Smooth muscle cell (in vitro differentiated cells): ENCODE results near the gene KIF13A. TPM values are rescaled to one million over a fixed set of nuclear protein-coding genes. Genes with fewer than 3 reads are reported as not detected.

Source experiments
- DNase-seq: peaks from one replicate; lab custom pipeline; 2025; ENCODE audit not compliant: unreplicated experiment; lab: John Stamatoyannopoulos, UW
- H2AFZ ChIP-seq: fragments of 200-600 bp; sonication (generic); 2 replicates; pipeline ENCODE4 v1.6.0; 2016; ENCODE audit warnings: antibody characterized with exemption, low read depth, mild to moderate bottlenecking
- H3F3A ChIP-seq: fragments of 200-600 bp; sonication (generic); 2 replicates; pipeline ENCODE4 v1.6.0; 2017; ENCODE audit warnings: antibody characterized with exemption, low read depth
- H3K27ac ChIP-seq: fragments of 200-600 bp; sonication (generic); 2 replicates; pipeline ENCODE4 v1.5.1; 2016; ENCODE audit warnings: low read depth, mild to moderate bottlenecking
- H3K27me3 ChIP-seq: fragments of 200-600 bp; sonication (generic); 2 replicates; pipeline ENCODE4 v1.6.1; 2016; ENCODE audit warnings: low read depth, mild to moderate bottlenecking
- H3K36me3 ChIP-seq: fragments of 200-600 bp; sonication (generic); 2 replicates; pipeline ENCODE4 v1.5.1; 2016; ENCODE audit warnings: low read depth
- H3K4me1 ChIP-seq: fragments of 200-600 bp; sonication (generic); 2 replicates; pipeline ENCODE4 v1.5.1; 2016; ENCODE audit warnings: low read depth
- H3K4me2 ChIP-seq: fragments of 200-600 bp; sonication (generic); 2 replicates; pipeline ENCODE4 v1.6.0; 2016; ENCODE audit warnings: mild to moderate bottlenecking
- H3K4me3 ChIP-seq: fragments of 200-600 bp; sonication (generic); 2 replicates; pipeline ENCODE4 v1.5.1; 2016; ENCODE audit warnings: mild to moderate bottlenecking
- H3K79me2 ChIP-seq: fragments of 200-600 bp; sonication (generic); 2 replicates; pipeline ENCODE4 v1.6.0; 2016; ENCODE audit warnings: low read depth, mild to moderate bottlenecking
- H3K9ac ChIP-seq: fragments of 200-600 bp; sonication (generic); 2 replicates; pipeline ENCODE4 v1.6.0; 2016; ENCODE audit warnings: low read depth
- H3K9me3 ChIP-seq: fragments of 200-600 bp; sonication (generic); replicated peaks from 2 replicates; pipeline ENCODE4 v1.5.1; 2016; ENCODE audit warnings: low read depth
- H4K20me1 ChIP-seq: fragments of 200-600 bp; sonication (generic); 2 replicates; pipeline ENCODE4 v1.6.0; 2016; ENCODE audit warnings: low read depth
- CTCF ChIP-seq: fragments of 200-600 bp; sonication (generic); IDR thresholded peaks from 2 replicates; pipeline ENCODE4 v1.5.1; 2017; ENCODE audit warnings: borderline replicate concordance, mild to moderate bottlenecking, antibody characterized with exemption; ENCODE audit not compliant: insufficient read depth, poor library complexity, severe bottlenecking
- WGBS: methylation state at CpG from one replicate; pipeline ENCODE4 v1.1.7; 2016; ENCODE audit warnings: low lambda C conversion rate; 5-methylcytosine and 5-hydroxymethylcytosine counted together
- polyA plus RNA-seq: library from polyadenylated mRNA; unstranded; fragments of >200 nt; fragmentation: Nextera tagmentation; extraction: Ambion mirVana; gene quantifications from 2 replicates; pipeline ENCODE4 v1.2.1, GENCODE V29; 2016
- total RNA-seq: library from RNA; depleted of rRNA; stranded (reverse); fragments of >200 nt; gene quantifications from 2 replicates; pipeline ENCODE4 v1.2.3, GENCODE V29; 2014

Gene KIF13A
- total and polyA plus RNA-seq, 2 experiments from 2014 or later = 10.4 to 28.4 TPM

DNA sequence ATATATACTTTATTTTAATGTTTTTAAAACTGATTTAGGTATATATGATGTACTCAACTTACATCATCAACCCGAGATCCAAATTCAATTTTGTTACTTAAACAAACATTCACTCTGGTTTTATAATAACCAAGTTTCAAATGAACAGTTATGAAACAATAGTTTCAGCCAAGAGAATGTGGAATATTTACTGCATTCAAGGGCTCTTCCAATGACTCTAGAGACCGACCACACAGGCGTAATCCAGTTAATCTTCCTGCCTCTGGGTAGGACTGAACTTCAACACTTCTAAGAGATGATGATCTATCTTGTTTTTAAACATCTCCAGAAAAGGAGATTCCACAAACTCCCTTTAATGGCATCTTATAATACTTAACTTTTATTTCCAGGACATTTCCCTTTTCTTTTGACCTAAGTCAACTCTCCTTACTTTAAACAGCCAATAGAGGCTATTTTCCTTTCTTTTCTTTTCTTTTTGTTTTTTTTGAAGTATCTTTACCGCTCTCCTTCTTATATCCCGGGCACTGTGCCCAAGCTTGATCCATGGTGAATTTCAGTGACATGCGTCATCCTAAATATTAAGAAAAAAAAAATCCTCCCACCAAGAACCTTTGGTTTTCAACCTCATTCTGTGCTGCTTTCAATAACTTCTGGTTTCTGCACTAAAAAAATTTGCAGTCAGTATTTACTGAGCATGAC lies 110.1 kb downstream of the KIF13A start:
- Histone ChIP-seq H3K36me3 (no peaks in the 10 kb centered on the region), H3K4me3 (no peak overlapping the region), H3F3A (peaks cover 15% of the 10 kb centered on the region), H3K79me2 (peaks cover 6% of the 10 kb centered on the region), H3K9me3 (no peaks in the 10 kb centered on the region), H2AFZ (no peak overlapping the region), H3K27ac (peak overlapping the region; percentile 48), H3K27me3 (no peaks in the 10 kb centered on the region), H3K9ac (no peak overlapping the region), H3K4me2 (peak overlapping the region; percentile 75), H4K20me1 (peaks cover 21% of the 10 kb centered on the region), H3K4me1 (peaks cover 22% of the 10 kb centered on the region)
- 50% methylated on average over 6 of the region's 6 CpGs for WGBS
- no peak for TF ChIP-seq CTCF
- no peak for DNase-seq

GRCh38 chr6:17874753-17875152 lies 112.7 kb downstream of the KIF13A start:
- Histone ChIP-seq H3K27ac (no peak overlapping the region), H3K4me2 (no peak overlapping the region), H3K4me1 (peaks cover 27% of the 10 kb centered on the region), H2AFZ (no peak overlapping the region), H3F3A (peaks cover 27% of the 10 kb centered on the region), H3K27me3 (no peaks in the 10 kb centered on the region), H3K36me3 (no peaks in the 10 kb centered on the region), H3K9ac (no peak overlapping the region), H3K4me3 (no peak overlapping the region), H3K9me3 (no peaks in the 10 kb centered on the region), H4K20me1 (peaks cover 18% of the 10 kb centered on the region), H3K79me2 (peaks cover 6% of the 10 kb centered on the region)
- WGBS = 96% methylated on average over 10 of the region's 10 CpGs
- DNase-seq = no peak
- TF ChIP-seq CTCF = no peak

DNA sequence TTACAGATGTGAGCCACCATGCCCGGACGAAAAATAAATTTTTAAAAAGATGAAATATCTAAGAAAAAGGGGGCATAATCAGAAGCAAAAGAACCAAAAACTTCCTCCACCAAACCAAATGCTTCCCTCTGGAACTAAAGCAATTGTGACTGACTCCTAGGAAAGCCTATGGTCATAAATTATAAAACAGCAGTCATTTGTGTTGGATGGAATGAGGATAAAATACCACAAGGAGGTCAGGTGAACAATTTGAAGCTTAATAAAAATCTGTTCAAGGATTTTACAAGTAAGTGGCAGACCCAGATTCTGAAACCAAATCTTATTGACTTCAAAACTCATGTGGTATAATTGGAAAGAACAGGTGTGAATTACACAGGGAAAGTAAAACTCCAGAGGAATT lies 114.5 kb downstream of the KIF13A start:
- DNase-seq = no peak
- Histone ChIP-seq H3K27me3 (no peaks in the 10 kb centered on the region), H4K20me1 (peaks cover 13% of the 10 kb centered on the region), H3F3A (peaks cover 30% of the 10 kb centered on the region), H3K4me3 (no peak overlapping the region), H3K9ac (no peak overlapping the region), H3K9me3 (no peaks in the 10 kb centered on the region), H3K4me2 (no peak overlapping the region), H3K36me3 (no peaks in the 10 kb centered on the region), H2AFZ (no peak overlapping the region), H3K4me1 (peaks cover 33% of the 10 kb centered on the region), H3K79me2 (peaks cover 6% of the 10 kb centered on the region), H3K27ac (no peak overlapping the region)
- no peak for TF ChIP-seq CTCF
- 90% methylated on average over 2 of the region's 2 CpGs for WGBS

DNA sequence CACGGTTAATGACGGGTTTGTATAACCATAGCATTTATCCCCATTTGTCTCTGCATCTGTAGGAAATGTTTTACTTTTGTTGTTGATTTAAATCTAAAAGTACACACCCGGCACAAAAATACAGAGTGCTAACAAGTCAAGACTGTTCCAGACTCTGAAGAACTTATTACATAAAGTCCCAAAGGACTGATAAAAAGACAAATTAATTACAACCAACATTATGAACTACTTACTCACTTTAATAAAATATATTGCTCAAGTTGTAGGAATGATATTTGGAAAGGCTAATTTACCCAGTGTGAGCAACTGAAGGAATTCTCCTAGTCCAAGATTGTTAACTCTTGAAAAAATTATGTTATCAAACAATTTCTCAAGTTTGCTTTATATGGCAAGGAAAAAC lies 115.6 kb downstream of the KIF13A start:
- Histone ChIP-seq H3K9me3 (no peaks in the 10 kb centered on the region), H2AFZ (no peak overlapping the region), H3K27me3 (no peaks in the 10 kb centered on the region), H3F3A (peaks cover 21% of the 10 kb centered on the region), H4K20me1 (peaks cover 4% of the 10 kb centered on the region), H3K36me3 (no peaks in the 10 kb centered on the region), H3K79me2 (peaks cover 6% of the 10 kb centered on the region), H3K4me2 (no peak overlapping the region), H3K4me1 (peaks cover 24% of the 10 kb centered on the region), H3K4me3 (no peak overlapping the region), H3K27ac (no peak overlapping the region), H3K9ac (no peak overlapping the region)
- TF ChIP-seq CTCF = no peak
- WGBS = 88% methylated on average over 3 of the region's 3 CpGs
- no peak for DNase-seq
